ENCODE measurements around the gene NTN1.
A peak's percentile ranks its signal among the peaks of the same experiment; 100 is the strongest.

Gene NTN1

DNA sequence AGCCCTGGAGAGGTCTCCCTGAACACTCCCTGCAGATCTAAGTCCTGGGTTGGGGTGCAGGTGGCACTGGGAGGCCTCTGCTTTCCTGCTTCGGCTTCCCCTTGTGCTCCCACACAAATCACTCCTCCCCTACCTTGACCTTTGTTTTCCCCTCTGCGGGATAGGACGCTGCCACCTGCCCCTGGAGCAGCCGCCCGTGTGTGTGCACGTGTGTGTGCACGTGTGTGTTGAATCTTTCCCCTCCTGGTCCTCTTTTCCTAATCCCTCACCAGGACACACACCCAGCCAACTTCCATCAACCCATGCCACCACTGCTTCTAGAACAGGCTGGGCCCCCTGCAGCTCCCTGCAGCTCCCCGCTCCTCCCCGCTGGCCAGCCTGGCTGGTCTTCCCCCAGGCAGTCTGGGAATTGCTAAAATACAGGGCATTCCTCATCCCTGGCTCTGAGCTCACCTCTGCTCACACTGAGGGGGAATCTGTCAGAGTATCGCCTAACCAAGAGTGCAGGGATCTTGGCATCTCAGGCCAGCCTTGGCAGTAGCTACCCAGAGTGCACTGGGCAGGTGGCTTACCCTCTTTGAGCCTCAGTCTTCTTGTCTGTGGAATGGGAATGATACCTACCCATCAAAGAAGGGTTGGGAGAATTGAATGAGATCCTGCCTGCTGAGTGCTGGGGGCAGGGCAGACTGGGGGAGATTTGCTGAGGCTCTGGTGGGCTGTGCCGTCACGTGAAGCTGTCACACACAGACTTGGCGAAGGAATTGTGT, 198.5 kb downstream of the NTN1 start:
- Mint-ChIP-seq H3K27ac (no peak overlapping the region), H3K9me3 (peaks cover 17% of the 10 kb centered on the region), H3K4me3 (no peak overlapping the region), H3K4me1 (no peaks in the 10 kb centered on the region), H3K27me3 (peaks cover 19% of the 10 kb centered on the region), H3K36me3 (peaks cover 14% of the 10 kb centered on the region)
- no peak for ATAC-seq

DNA sequence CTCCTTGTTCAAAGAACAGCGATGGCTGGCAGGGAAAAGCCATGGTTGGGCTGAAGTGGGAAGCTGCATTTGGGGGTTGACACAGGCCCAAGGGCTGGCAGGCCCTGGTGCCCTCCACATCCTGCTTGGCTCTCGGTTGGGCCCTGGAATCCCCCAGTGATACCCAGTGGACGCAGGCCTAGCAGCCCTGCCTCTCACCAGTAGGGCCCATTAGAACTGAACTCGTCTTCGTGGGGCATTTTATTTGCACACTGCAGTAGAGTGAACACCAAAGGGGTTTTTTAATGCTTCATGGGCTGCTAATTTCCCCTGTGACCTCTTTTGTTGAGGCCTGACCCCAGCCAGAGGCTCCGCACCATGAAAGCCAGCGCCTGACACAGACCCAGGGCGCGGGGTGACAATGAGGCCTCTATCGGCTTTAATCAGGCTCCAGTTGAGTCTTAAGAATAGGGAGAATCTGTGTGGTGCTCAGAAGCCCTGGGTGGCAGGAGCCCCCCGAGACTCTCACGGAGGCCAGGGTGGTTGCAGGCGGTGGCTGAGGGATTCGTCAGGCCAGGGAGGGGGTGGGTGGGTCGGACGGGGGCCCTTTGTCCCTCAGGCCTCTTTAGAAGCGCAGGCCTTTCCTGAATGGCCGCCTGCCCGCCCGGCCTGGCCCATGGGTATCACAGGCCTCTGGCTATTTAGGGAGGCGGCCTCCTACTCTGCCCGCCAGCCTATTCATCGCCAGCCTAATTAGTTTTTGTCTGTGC, 199.3 kb downstream of the NTN1 start:
- no peak for ATAC-seq
- Mint-ChIP-seq H3K9me3 (peaks cover 12% of the 10 kb centered on the region), H3K36me3 (peaks cover 9% of the 10 kb centered on the region), H3K27me3 (peaks cover 19% of the 10 kb centered on the region), H3K4me1 (no peaks in the 10 kb centered on the region), H3K4me3 (no peak overlapping the region), H3K27ac (no peak overlapping the region)

DNA sequence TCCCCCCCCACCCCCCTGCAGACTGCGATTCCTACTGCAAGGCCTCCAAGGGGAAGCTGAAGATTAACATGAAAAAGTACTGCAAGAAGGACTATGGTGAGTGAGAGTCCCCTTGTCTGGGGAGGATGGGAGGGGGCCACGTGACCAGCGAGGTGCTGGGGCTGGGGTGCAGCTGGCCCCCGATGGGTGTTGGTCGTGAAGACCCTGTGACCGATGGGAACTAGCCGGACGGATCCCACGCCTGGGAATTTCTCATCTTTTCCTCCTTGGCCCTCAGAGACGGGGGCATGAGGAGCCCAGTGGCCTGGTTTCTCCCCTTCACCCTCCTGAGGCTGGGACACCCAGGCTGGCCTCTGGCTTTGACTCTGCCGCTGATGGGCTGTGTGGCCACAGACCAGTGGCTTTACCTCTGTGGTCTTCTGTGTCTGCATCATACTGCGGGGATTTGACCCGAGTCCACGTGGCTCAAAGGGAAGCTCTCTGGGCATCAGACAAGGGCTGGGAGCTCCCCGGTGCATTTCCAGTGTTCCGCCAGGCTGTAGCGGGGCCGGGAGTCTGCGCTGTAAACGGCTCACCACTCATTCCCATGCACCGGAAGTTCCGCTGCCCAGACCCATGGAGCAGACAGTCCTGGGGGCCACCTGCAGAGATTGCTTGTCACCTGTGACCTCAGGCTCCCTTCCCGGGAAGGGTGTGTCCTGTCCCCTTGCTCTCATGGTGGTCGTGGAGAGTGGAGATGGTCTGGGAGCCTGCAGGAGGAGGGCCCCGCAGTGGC, 200.0 kb downstream of the NTN1 start:
- no peak for ATAC-seq
- peaks cover 1% of the 10 kb centered on the region for H3K36me3 Mint-ChIP-seq
- H3K27me3 Mint-ChIP-seq = peaks cover 19% of the 10 kb centered on the region
- no peaks in the 10 kb centered on the region for H3K4me1 Mint-ChIP-seq
- H3K27ac Mint-ChIP-seq = no peak overlapping the region
- peaks cover 6% of the 10 kb centered on the region for H3K9me3 Mint-ChIP-seq
- H3K4me3 Mint-ChIP-seq = no peak overlapping the region

DNA sequence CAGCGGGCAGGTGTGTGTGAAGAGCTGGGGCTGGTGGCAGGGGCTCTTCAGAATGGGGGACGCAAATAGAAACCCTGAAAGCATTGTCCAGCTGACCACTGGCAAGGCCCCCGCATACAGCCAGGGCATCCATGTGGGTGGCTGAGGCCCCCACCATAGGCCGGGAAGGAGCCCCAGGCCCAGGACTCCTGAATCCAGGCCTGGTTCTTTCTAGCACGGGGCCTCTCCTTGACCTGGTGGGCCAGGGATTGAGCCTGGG, 200.5 kb downstream of the NTN1 start:
- Mint-ChIP-seq H3K27ac (no peak overlapping the region), H3K27me3 (peaks cover 19% of the 10 kb centered on the region), H3K4me3 (no peak overlapping the region), H3K4me1 (no peaks in the 10 kb centered on the region), H3K36me3 (no peaks in the 10 kb centered on the region), H3K9me3 (peaks cover 3% of the 10 kb centered on the region)
- ATAC-seq = no peak

DNA sequence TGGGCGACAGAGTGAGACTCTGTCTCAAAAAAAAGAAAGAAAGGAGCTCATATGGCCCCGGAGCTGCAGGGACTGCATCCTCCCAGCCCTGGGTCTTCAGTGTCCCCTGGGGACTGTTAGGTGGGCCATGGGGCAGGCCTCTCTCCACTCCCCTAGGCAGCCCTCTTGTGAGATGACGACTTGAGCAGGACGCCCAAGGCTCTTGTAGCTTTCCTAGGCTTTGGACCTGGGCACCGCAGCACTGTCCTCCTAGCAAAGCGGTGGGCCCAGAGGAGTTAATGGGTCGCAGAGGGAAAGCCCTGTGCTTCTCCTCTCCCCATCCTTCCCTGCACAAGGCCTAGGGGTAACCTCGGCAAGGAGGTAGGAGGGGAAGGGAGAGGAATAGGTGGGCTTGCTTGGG, 202.2 kb downstream of the NTN1 start:
- Mint-ChIP-seq H3K36me3 (no peaks in the 10 kb centered on the region), H3K4me1 (no peaks in the 10 kb centered on the region), H3K27ac (no peak overlapping the region), H3K4me3 (no peak overlapping the region), H3K27me3 (peaks cover 19% of the 10 kb centered on the region), H3K9me3 (no peaks in the 10 kb centered on the region)
- ATAC-seq = no peak

DNA sequence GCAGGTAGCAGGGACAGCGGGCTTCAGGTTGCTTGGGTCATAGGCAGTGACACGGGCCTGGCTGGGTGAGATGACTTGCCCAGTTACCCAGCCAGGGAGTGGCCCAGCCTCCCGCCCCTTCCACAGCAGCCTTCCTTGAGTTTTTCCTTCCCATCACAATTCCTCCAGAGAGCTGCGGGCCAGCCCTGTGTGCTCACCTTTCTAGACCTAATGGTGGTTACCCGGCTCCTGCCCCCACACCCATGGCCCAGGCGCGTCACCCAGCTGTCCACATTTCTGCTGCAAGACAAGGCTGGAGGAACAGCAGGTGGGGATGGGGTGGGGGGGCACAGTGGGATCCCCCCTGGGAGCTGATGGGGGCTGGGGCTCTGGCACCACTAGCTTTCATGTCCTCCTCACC, 203.2 kb downstream of the NTN1 start:
- Mint-ChIP-seq H3K36me3 (no peaks in the 10 kb centered on the region), H3K4me3 (no peak overlapping the region), H3K9me3 (no peaks in the 10 kb centered on the region), H3K27ac (no peak overlapping the region), H3K27me3 (peaks cover 19% of the 10 kb centered on the region), H3K4me1 (no peaks in the 10 kb centered on the region)
- no peak for ATAC-seq

DNA sequence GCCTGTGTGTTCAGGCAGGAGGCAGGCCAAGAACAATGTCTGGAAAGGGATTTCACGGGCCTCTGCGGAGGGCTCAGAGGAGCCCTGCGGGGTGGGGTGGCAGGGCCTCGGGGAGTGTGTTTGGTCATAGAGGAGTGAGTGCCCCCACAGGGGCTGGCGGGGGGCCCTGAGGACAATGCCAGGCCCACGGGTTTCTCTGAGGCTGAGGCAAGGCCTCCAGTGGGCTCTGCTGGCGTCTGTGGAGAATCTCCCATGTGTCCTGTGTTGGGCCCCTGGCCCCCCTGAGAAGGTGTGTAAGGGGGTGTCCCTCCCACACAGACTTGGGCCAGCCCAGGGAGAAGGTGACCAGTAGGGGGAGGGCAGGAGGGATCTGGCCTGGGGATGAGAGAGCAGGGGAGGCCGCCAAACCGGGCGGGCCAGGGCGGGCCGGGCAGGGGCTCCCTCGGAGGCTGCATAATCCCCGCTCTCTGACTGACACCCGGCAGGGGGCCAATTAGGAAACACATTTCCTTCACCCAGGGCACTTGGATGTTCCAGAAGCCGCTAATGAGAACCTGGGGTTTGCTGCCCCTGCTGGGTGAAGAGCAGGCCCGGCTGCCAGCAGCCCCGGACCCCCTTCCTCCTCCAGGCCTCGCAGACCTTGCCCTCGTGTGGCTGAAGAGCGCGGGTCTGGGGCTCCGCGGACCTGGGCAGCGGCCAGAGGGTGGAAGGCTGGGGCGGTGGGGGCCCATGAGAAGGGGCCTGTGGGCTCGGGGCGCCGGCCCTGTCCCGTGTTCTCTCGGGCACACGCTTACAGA, 204.2 kb downstream of the NTN1 start:
- H3K27me3 Mint-ChIP-seq = peaks cover 12% of the 10 kb centered on the region
- ATAC-seq = no peak
- H3K4me1 Mint-ChIP-seq = no peaks in the 10 kb centered on the region
- no peaks in the 10 kb centered on the region for H3K36me3 Mint-ChIP-seq
- H3K27ac Mint-ChIP-seq = no peak overlapping the region
- H3K9me3 Mint-ChIP-seq = no peaks in the 10 kb centered on the region
- no peak overlapping the region for H3K4me3 Mint-ChIP-seq

DNA sequence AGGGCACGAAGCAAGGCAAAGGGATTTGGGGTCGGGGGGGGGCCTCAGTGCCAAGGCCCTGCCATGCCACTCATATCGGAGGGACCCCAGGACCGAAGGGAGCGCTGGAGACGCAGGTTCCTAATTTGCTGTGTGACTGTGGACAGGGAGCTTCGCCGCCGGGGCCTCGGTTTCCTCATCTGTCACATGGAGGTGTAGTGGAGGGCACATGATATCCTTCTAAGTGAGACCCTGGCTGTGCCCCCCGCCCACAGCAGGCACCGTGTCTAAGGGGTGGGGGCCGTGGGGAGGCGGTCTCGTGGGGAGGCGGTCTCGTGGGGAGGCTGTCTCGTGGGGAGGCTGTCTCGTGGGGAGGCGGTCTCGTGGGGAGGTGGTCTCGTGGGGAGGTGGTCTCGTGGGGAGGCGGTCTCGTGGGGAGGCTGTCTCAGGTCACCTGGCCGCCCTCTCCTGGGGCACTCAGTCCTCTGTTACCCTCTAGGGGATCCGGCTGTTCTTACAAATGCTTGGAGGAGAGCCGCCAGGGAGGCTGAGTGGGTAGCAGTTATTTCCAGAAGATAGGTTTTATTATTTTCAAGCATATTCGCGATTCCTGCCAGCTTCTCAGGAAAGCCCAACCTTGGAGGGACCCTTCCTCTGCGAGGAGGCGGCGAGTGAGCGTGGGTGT, 205.0 kb downstream of the NTN1 start:
- Mint-ChIP-seq H3K27ac (no peak overlapping the region), H3K4me1 (no peaks in the 10 kb centered on the region), H3K4me3 (no peak overlapping the region), H3K36me3 (no peaks in the 10 kb centered on the region), H3K27me3 (peaks cover 12% of the 10 kb centered on the region), H3K9me3 (no peaks in the 10 kb centered on the region)
- ATAC-seq = no peak

DNA sequence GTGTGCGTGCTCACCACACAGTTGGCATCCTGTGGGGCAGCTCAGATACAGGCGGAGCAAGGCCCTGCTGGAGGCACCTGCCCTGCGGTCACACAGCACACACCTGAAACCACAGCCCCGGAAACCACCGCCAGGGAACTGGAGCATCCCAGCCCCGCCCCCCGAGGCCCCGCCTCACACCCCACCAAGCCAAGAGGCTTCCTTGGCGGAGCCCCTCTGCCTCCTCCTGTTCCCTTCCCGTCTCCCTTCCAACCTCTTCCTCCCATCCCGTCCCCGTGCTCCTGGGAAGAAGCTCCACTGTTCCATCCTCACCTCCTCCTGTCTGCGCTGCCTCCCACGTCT, 205.5 kb downstream of the NTN1 start:
- Mint-ChIP-seq H3K27me3 (peaks cover 7% of the 10 kb centered on the region), H3K27ac (no peak overlapping the region), H3K4me3 (no peak overlapping the region), H3K4me1 (no peaks in the 10 kb centered on the region), H3K9me3 (no peaks in the 10 kb centered on the region), H3K36me3 (no peaks in the 10 kb centered on the region)
- ATAC-seq = peak; percentile 40

DNA sequence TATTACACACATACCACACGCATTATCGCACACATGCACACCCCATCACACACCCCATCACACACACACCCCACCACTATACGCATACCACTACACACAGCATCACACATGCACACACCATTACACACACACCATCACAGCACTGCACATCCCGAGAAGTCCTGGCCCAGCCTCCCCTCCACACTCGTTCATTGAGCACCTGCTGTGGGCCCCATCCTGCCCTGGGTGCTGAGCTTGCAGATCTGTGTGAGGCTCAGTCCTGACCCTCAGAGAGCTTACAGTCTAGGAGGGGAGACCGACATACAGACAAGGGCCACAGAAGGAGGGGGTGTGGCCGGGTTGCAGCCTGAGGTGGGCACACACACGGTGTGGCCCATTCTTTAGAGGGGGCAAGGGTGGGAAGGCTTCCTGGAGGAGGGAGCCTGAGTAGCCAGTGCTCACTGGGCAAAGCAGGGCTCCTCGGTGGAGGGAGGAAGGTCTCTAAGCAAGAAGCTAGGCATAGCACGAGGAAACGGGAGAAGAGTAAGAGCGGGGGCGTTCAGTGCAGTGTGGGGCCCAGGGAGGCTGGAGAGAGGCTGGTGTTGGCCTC, 206.6 kb downstream of the NTN1 start:
- no peaks in the 10 kb centered on the region for H3K36me3 Mint-ChIP-seq
- H3K27me3 Mint-ChIP-seq = peaks cover under 1% of the 10 kb centered on the region
- ATAC-seq = no peak
- no peak overlapping the region for H3K27ac Mint-ChIP-seq
- H3K9me3 Mint-ChIP-seq = no peaks in the 10 kb centered on the region
- no peak overlapping the region for H3K4me3 Mint-ChIP-seq
- H3K4me1 Mint-ChIP-seq = no peaks in the 10 kb centered on the region

DNA sequence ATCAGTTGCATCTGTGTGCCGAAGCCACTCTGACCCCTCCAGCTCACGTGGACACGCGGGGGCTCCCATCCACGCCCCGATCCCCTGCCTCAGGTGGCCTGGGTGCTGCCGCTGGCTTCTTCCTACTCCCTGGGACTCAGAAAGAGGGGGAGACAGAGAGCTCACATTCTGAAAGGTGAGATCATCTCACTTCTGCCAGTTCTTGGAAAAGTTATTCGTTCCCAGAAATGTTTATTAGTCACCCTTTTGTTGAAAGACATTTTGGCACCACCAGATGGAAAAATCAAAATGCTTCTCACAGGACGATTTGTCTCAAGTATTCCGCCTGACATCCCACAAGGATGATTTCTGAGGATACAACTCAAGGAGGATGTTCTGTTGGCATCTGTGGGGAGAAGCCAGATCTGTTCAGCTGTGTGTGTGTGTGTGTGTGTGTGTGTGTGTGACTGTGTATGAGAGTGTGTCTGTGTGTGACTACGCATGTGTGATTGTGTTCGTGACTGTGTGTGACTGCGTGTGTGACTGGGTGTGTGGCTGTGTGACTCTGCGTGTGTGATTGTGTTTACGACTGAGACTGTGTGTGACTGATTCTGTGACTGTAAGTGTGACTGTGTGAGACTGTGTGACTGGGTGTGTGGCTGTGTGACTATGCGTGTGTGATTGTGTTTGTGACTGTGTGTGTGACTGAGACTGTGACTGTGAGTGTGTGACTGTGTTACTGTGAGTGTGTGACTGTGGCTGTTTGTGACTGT, 207.3 kb downstream of the NTN1 start:
- Mint-ChIP-seq H3K9me3 (no peaks in the 10 kb centered on the region), H3K36me3 (no peaks in the 10 kb centered on the region), H3K27me3 (peaks cover 7% of the 10 kb centered on the region), H3K4me3 (no peak overlapping the region), H3K27ac (no peak overlapping the region), H3K4me1 (no peaks in the 10 kb centered on the region)
- no peak for ATAC-seq

DNA sequence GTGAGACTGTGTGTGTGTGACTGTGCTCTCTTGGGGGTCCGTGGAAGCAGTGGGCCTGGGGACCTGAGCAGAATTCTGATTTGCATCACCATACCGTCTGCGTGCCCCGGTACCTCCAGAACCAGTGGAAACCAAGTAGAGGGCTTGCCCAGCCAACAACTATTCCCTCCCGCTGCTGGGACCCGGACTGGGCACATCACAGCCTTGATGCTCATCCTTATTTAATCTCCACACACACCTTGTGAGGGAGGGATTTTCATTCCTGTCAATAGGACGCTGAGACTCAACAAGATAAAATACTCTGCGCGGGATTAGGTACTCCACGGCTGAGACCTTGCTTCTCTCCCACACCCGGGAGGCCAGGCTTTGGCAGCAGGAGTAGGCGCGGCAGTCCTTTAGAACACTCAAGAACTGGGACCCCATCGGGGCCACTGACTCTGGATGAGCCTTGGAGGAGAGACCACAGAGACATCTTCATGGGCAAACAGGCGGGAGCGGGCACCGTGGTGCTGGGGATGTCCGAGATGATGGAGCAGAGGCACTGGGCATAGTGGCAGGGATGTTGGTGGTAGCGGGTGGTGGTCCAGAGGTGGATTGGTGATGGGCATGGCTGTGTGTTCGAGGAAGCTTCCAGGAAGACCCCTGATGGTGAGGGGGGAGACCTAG, 208.0 kb downstream of the NTN1 start:
- H3K27me3 Mint-ChIP-seq = peaks cover 14% of the 10 kb centered on the region
- ATAC-seq = no peak
- no peaks in the 10 kb centered on the region for H3K36me3 Mint-ChIP-seq
- H3K4me3 Mint-ChIP-seq = no peak overlapping the region
- H3K27ac Mint-ChIP-seq = no peak overlapping the region
- no peaks in the 10 kb centered on the region for H3K9me3 Mint-ChIP-seq
- H3K4me1 Mint-ChIP-seq = no peaks in the 10 kb centered on the region

DNA sequence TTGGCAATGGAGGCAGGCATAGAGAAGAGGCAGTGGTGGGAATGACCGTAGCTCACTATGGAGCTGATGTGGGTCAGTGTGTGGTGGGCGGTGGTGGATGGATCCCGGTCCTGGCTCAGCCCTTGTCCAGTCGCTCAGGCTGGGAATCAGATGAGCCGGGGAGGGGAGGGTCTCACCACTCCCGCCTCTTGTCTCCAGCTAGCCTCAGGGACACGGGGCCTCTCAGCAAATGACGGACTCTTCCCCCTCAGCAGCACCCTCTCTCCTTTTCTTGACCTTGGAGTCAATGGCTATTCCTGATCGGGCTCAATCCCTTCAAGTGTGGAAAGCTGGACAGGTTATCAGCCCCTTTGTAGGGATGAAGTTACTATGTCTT, 208.5 kb downstream of the NTN1 start:
- Mint-ChIP-seq H3K4me3 (no peak overlapping the region), H3K4me1 (no peaks in the 10 kb centered on the region), H3K9me3 (no peaks in the 10 kb centered on the region), H3K27me3 (peaks cover 16% of the 10 kb centered on the region), H3K36me3 (no peaks in the 10 kb centered on the region), H3K27ac (no peak overlapping the region)
- no peak for ATAC-seq

DNA sequence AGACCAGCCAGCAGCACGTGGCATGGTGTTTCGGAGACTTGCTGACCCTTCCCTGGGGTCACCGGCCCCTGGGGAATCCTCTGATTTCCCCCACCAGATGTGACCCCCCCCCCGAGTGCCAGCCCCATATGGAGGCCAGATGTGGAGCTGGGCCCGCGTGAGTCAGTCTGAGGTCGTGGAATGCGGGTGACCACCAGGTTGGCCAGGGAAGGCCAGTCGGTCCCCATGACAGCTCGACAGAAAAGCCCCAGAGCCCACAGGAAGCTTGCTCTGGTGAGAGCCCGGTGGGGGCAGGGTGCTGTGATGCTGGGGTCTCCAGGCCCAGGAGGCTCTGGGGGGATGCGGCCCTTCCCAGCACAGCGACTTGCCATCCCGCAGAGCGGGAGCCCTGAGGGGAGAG, 209.0 kb downstream of the NTN1 start:
- Mint-ChIP-seq H3K27ac (no peak overlapping the region), H3K4me1 (no peaks in the 10 kb centered on the region), H3K9me3 (no peaks in the 10 kb centered on the region), H3K4me3 (no peak overlapping the region), H3K27me3 (peaks cover 16% of the 10 kb centered on the region), H3K36me3 (no peaks in the 10 kb centered on the region)
- no peak for ATAC-seq
